Amniotic epithelial cell (primary cell): ENCODE data around the gene RNF5.
"Not testable (repeated sequence)": the region's sequence is repeated elsewhere in the genome, so short reads cannot be mapped to it uniquely, and the experiment has no call there.

Experiments used
- DNase-seq: peaks from one replicate; pipeline ENCODE4 v3.0.0-alpha.2; 2010; ENCODE audit warnings: low read depth

The RNF5 gene

GRCh38 chr6:32210191-32210601, 32.0 kb downstream of the RNF5 start:
- DNase-seq: no peak

GRCh38 chr6:32211432-32211831, 33.2 kb downstream of the RNF5 start:
- DNase-seq: not testable (repeated sequence)

- peak; percentile 8 for DNase-seq
Measured at GRCh38 chr6:32212076-32212760, 34.0 kb downstream of the RNF5 start.

- no peak for DNase-seq
Measured at GRCh38 chr6:32213649-32214048, 35.4 kb downstream of the RNF5 start.

GRCh38 chr6:32214126-32214525, 35.9 kb downstream of the RNF5 start:
- DNase-seq: no peak

GRCh38 chr6:32215617-32216016, 37.4 kb downstream of the RNF5 start:
- no peak for DNase-seq

GRCh38 chr6:32216285-32216684, 38.1 kb downstream of the RNF5 start:
- DNase-seq: no peak

GRCh38 chr6:32216998-32217397, 38.8 kb downstream of the RNF5 start:
- no peak for DNase-seq

GRCh38 chr6:32218167-32218566, 40.0 kb downstream of the RNF5 start:
- no peak for DNase-seq

- DNase-seq: no peak
Measured at GRCh38 chr6:32220021-32220420, 41.8 kb downstream of the RNF5 start.

GRCh38 chr6:32222333-32223230, 44.4 kb downstream of the RNF5 start:
- no peak for DNase-seq

GRCh38 chr6:32223258-32224235, 45.3 kb downstream of the RNF5 start, which contains the start of gene NOTCH4:
Gene NOTCH4, minus strand, starts transcription at chr6:32224067. Its CDS starts 139 bp downstream, at chr6:32223928.
- DNase-seq: no peak

GRCh38 chr6:32224696-32225095, 46.5 kb downstream of the RNF5 start:
- no peak for DNase-seq

- DNase-seq: no peak
Measured at GRCh38 chr6:32226434-32226833, 48.2 kb downstream of the RNF5 start.
